ENCODE results near the gene C1QL4. TPM values are rescaled to one million over a fixed set of nuclear protein-coding genes. Genes with fewer than 3 reads are reported as not detected.
"Not testable (repeated sequence)": the region's sequence is repeated elsewhere in the genome, so short reads cannot be mapped to it uniquely, and the experiment has no call there.

The C1QL4 gene
- total RNA-seq, 1 donor, result 0.10 TPM

DNA sequence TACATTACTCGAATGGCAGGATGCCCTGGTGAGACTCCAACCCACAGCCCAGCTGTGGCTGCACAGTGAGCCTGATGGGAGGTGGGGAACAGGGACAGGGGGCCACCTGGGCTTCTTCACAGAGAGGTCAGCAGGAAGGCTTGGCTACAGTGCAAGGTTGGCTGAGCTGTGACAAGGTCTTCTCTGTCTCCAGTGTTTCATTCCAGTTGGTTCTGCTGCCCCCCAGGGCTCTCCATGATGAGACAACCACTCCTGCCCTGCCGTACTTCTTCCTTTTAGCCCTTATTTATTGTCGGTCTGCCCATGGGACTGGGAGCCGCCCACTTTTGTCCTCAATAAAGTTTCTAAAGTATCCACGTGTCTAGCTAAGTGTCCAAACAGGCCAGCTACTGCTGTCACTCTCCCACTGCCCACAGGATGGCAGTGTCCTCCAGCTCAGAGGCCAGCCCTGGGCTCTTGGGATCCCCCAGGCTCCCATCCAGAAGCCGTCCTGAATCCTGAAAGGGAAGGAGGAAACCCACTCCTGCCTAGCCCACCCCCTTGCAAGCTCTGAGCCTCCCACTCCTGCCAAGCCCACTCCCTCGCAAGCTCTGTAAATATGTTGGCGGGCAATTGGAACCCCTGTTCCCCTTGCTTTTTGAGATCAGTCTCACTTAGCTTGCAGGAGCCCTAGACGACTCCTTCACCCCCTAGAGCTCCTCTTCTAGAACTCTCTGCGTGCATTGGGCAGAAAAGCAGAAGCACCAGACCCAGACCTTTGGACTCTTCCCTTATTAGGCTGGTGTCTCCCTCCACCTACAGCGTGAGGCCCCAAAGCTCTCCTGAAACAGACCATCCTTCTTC, 5.4 kb downstream of the C1QL4 start:
- Histone ChIP-seq H3K27me3 (ENCODE audit: insufficient read depth, low read length) (peaks cover 45% of the 10 kb centered on the region), H3K4me3 (ENCODE audit: low read length) (no peak overlapping the region), H3K9me3 (ENCODE audit: low read depth, low read length) (no peaks in the 10 kb centered on the region), H3K4me1 (ENCODE audit: insufficient read depth, low read length) (peaks cover 12% of the 10 kb centered on the region)

DNA sequence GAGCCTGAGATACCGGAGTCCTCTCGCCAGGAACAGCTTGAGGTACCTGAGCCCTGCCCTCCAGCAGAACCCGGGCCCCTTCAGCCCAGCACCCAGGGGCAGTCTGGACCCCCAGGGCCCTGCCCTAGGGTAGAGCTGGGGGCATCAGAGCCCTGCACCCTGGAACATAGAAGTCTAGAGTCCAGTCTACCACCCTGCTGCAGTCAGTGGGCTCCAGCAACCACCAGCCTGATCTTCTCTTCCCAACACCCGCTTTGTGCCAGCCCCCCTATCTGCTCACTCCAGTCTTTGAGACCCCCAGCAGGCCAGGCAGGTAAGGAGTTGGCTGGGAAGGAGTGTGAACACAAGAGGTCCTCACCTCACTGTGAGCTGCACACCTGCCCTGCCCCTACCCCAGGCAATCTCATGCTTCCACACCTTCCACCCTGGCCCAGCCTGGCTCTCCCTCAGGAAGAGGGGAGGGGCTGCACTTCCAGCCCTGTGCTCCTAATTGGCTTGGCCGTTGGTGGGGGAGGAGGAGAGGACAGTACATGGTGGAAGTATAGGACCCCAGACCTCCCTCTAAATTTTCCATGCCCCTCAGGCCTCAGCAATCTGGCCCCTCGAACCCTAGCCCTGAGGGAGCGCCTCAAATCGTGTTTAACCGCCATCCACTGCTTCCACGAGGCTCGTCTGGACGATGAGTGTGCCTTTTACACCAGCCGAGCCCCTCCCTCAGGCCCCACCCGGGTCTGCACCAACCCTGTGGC, 6.2 kb downstream of the C1QL4 start:
- Histone ChIP-seq H3K9me3 (ENCODE audit: low read depth, low read length) (no peaks in the 10 kb centered on the region), H3K4me1 (ENCODE audit: insufficient read depth, low read length) (peaks cover 4% of the 10 kb centered on the region), H3K27me3 (ENCODE audit: insufficient read depth, low read length) (peaks cover 37% of the 10 kb centered on the region), H3K4me3 (ENCODE audit: low read length) (no peak overlapping the region)

DNA sequence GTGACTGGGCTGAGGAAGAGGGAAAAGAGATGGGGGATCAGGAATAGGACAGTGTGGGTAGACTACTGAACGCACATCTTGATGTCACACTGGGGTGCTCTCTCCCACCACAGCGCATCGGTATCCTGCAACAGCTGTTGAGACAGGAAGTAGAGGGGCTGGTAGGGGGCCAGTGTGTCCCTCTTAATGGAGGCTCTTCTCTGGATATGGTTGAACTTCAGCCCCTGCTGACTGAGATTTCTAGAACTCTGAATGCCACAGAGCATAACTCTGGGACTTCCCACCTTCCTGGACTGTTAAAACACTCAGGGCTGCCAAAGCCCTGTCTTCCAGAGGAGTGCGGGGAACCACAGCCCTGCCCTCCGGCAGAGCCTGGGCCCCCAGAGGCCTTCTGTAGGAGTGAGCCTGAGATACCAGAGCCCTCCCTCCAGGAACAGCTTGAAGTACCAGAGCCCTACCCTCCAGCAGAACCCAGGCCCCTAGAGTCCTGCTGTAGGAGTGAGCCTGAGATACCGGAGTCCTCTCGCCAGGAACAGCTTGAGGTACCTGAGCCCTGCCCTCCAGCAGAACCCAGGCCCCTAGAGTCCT, 6.9 kb downstream of the C1QL4 start:
- Histone ChIP-seq H3K27me3 (ENCODE audit: insufficient read depth, low read length) (peaks cover 31% of the 10 kb centered on the region), H3K4me3 (ENCODE audit: low read length) (no peak overlapping the region), H3K9me3 (ENCODE audit: low read depth, low read length) (no peaks in the 10 kb centered on the region), H3K4me1 (ENCODE audit: insufficient read depth, low read length) (peaks cover 4% of the 10 kb centered on the region)

DNA sequence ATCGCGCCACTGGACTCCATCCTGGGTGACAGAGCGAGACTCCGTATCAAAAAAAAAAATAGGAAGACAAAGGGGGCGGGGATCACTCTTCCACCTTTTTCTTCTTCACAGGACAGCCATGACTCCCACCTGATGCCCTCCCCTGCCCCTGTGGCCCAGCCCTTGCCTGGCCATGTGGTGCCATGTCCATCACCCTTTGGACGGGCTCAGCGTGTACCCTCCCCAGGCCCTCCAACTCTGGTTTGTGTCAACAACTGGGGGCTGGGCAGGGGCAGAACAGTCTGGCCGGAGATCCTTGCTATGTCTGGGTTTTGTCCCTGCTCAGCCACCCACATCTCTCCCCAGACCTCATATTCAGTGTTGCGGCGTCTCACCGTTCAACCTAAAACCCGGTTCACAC, 8.2 kb downstream of the C1QL4 start:
- no peak overlapping the region for H3K4me3 ChIP-seq (ENCODE audit: low read length)
- peaks cover 18% of the 10 kb centered on the region for H3K27me3 ChIP-seq (ENCODE audit: insufficient read depth, low read length)
- no peaks in the 10 kb centered on the region for H3K9me3 ChIP-seq (ENCODE audit: low read depth, low read length)
- peaks cover 8% of the 10 kb centered on the region for H3K4me1 ChIP-seq (ENCODE audit: insufficient read depth, low read length)

DNA sequence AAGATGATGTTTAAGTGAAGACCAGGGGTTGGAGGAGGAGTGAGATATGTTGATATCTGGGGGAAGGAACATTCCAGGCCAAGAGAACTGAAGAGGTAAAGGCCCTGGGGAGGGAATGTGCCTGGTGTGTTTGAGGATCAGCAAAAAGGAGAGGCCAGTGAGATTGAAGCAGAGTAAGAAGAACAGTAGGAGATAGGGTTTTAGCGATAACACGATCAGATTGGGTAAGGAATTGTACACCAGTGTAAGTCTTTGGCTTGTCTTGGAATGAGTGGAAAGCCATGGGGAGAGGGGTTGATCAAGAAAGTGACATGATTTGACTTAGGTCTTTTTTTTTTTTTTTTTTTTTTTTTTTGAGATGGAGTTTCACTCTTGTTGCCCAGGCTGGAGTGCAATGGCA, 9.1 kb downstream of the C1QL4 start:
- Histone ChIP-seq H3K9me3 (ENCODE audit: low read depth, low read length) (no peaks in the 10 kb centered on the region), H3K4me1 (ENCODE audit: insufficient read depth, low read length) (peaks cover 11% of the 10 kb centered on the region), H3K4me3 (ENCODE audit: low read length) (no peak overlapping the region), H3K27me3 (ENCODE audit: insufficient read depth, low read length) (peaks cover 9% of the 10 kb centered on the region)

DNA sequence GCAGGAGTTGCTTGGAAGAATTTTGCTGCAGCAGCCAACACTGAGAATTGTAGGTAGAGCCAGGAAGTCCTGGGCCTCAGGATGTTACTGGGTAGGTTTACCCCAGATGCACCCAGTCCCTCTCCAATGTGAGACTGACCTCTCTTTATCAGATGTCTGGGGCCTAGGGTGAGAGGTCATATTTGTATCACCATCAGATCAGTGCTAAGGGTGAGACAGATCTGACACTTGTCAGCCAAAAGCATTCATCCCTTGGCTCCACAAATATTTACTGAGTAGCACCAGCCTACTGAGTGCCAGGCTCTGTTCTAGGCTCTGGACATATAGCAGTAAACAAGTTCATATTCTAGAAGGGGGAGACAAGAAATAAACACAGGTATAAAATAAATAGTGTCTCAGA, 9.6 kb downstream of the C1QL4 start:
- no peak overlapping the region for H3K4me3 ChIP-seq (ENCODE audit: low read length)
- no peaks in the 10 kb centered on the region for H3K9me3 ChIP-seq (ENCODE audit: low read depth, low read length)
- peaks cover 6% of the 10 kb centered on the region for H3K27me3 ChIP-seq (ENCODE audit: insufficient read depth, low read length)
- H3K4me1 ChIP-seq (ENCODE audit: insufficient read depth, low read length), result peaks cover 13% of the 10 kb centered on the region

DNA sequence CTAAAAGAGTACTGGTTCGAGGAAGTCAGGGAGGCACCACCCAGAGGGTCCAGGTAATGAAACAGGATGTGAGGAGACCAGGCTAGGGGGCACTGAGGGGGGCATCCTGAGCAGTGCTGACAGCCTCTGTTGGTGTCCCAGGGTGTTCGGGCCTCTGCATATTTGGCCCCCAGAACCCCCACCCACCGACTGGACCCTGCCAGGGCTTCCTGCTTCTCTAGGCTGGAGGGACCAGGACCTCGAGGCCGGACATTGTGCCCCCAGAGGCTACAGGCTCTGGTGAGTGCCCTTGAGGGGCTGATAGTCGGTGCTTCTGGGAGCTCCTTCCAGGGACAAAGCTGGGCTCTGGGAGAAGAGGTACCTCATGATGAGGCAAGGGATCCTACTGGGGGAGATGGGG, 11.4 kb downstream of the C1QL4 start:
- Histone ChIP-seq H3K9me3 (ENCODE audit: low read depth, low read length) (no peaks in the 10 kb centered on the region), H3K4me3 (ENCODE audit: low read length) (no peak overlapping the region), H3K27me3 (ENCODE audit: insufficient read depth, low read length) (no peaks in the 10 kb centered on the region), H3K4me1 (ENCODE audit: insufficient read depth, low read length) (peaks cover 18% of the 10 kb centered on the region)

DNA sequence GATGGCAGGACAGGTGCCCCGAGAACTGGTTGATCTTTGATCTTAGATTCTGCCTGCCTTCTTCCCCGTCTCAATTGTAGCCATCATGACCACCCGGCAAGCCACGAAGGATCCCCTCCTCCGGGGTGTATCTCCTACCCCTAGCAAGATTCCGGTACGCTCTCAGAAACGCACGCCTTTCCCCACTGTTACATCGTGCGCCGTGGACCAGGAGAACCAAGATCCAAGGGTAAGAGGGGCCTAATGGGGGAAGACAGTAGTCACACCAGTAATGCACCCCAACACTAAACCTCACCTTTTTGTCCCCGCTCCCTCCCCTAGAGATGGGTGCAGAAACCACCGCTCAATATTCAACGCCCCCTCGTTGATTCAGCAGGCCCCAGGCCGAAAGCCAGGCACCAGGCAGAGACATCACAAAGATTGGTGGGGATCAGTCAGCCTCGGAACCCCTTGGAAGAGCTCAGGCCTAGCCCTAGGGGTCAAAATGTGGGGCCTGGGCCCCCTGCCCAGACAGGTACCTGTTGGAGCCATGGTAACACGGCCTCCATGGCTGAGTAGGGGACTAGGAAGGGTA, 13.4 kb downstream of the C1QL4 start:
- Histone ChIP-seq H3K27me3 (ENCODE audit: insufficient read depth, low read length) (no peaks in the 10 kb centered on the region), H3K4me3 (ENCODE audit: low read length) (peak overlapping the region; percentile 78), H3K9me3 (ENCODE audit: low read depth, low read length) (no peaks in the 10 kb centered on the region), H3K4me1 (ENCODE audit: insufficient read depth, low read length) (peaks cover 18% of the 10 kb centered on the region)

DNA sequence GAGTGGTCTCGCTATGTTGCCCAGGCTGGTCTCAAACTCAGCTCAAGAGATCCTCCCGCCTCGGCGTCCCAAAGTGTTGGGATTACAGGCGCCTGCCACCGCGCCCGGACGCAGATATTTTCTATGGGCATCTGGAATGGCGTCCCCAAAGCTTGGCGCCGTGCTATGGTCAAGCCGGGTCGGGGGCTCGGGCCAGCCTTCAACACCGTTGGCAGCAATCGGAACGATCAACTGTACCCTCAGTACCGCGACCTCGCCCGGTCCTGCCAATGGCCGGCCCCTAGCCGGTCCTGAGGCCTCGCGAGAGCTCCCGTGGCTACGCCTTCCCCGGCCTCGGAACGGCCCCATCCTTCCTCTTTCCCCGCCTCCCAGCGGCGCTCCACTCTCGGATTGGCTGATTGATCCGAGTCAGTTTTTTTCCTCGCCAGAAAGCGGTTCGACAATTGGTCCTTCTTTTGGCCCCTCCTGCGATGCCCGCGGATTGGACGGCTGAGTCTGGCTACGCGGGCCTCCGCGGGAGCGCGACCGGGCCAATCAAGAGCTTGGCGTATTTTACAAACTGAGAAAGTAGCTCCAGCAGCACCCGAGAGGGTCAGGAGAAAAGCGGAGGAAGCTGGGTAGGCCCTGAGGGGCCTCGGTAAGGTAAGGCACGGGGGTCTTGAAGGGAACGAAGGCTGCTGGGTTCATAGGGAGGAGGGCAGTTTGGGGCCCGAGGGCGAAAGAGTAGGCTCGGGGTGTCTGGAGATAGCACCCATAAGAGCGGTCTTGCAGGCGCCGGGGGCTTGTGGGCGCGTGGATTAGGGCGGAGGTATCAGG, 14.1 kb downstream of the C1QL4 start, which contains the start of gene TROAP:
Gene TROAP (plus strand): TSS at position 548 of the 816 bp plus-strand sequence. CDS start 354 bp downstream, outside the sequence.
- peaks cover 18% of the 10 kb centered on the region for H3K4me1 ChIP-seq (ENCODE audit: insufficient read depth, low read length)
- H3K4me3 ChIP-seq (ENCODE audit: low read length), result peak within 1 kb of the TSS; percentile 78
- H3K27me3 ChIP-seq (ENCODE audit: insufficient read depth, low read length), result no peaks in the 10 kb centered on the region
- no peaks in the 10 kb centered on the region for H3K9me3 ChIP-seq (ENCODE audit: low read depth, low read length)

DNA sequence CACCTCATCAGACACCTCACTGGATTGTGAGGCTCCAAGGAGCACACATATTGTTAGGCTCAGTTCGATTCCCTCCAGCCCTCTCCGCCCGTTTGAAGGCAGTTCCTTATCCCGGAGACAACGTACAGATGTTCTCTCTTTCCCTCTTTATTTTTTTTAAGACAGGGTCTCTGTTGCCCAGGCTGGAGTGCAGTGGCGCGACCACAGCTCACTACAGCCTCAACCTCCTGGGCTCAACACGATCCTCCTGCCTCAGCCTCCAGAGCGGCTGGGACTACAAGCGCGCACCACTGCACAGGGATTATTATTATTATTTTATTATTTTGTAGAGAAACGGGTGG, 14.7 kb downstream of the C1QL4 start:
- Histone ChIP-seq H3K9me3 (ENCODE audit: low read depth, low read length) (no peaks in the 10 kb centered on the region), H3K27me3 (ENCODE audit: insufficient read depth, low read length) (no peaks in the 10 kb centered on the region), H3K4me1 (ENCODE audit: insufficient read depth, low read length) (peaks cover 18% of the 10 kb centered on the region), H3K4me3 (ENCODE audit: low read length) (peak overlapping the region; percentile 78)

DNA sequence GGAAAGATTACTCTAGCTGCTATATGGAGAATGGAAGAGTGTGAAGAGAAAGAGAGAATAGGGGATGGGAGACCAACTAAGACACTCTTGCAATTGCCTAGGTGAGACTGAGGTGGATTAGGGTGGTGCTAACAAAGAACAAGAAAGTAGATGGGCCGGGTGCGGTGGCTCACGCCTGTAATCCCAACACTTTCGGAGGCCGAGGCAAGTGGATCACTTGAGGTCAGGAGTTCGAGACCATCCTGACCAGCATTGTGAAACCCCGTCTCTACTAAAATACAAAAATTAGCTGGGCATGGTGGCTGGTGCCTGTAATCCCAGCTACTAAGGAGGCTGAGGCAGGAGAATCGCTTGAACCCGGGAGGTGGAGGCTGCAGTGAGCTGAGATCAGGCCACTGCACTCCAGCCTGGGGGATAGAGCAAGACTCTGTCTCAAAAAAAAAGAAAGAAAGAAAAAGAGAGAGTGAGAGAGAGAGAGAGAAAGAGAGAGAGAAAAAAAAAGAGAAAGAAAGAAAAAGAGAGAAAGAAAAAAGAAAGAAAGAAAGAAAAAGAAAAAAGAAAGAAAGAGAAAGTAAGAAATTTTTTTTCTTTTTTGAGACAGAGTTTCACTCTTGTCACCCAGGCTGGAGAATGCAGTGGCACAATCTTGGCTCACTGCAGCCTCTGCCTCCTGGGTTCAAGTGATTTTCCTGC, 16.4 kb downstream of the C1QL4 start:
- H3K4me1 ChIP-seq (ENCODE audit: insufficient read depth, low read length), result peaks cover 18% of the 10 kb centered on the region
- H3K4me3 ChIP-seq (ENCODE audit: low read length); H3K27me3 ChIP-seq (ENCODE audit: insufficient read depth, low read length); H3K9me3 ChIP-seq (ENCODE audit: low read depth, low read length): not testable (repeated sequence)

DNA sequence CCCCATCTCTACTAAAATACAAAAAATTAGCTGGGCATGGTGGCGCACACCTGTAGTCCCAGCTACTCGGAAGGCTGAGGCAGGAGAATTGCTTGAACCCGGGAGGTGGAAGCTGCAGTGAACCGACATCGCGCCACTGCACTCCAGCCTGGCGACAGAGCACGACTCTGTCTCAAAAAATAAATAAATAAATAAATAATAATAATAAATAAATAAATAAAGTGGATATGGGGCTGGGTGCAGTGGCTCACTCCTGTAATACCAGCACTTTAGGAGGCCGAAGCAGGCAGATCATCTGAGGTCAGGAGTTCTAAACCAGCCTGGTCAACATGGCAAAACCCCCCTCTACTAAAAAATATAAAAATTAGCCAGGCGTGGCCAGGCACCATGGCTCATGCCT, 19.9 kb downstream of the C1QL4 start:
- H3K27me3 ChIP-seq (ENCODE audit: insufficient read depth, low read length); H3K4me3 ChIP-seq (ENCODE audit: low read length); H3K9me3 ChIP-seq (ENCODE audit: low read depth, low read length); H3K4me1 ChIP-seq (ENCODE audit: insufficient read depth, low read length): not testable (repeated sequence)

DNA sequence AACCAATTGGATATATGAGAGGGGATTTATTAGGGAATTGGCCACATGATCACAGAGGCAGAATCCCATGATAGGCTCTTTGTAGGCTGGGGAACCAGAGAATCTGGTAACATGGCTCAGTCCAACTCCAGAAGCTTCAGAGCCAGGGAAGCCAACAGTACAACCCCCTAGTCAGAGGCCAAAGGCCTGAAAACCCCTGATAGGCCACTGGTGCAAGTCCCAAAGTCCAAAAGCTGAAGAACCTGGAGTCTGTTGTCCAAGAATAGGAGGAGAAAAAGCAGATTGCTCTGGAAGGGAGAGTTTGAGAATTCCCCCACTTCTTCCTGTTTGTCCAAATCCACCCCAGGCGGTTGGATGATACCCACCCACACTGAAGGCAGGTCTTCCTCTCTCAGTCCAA, 22.2 kb downstream of the C1QL4 start:
- no peaks in the 10 kb centered on the region for H3K9me3 ChIP-seq (ENCODE audit: low read depth, low read length)
- H3K4me3 ChIP-seq (ENCODE audit: low read length), result no peak overlapping the region
- no peaks in the 10 kb centered on the region for H3K27me3 ChIP-seq (ENCODE audit: insufficient read depth, low read length)
- no peaks in the 10 kb centered on the region for H3K4me1 ChIP-seq (ENCODE audit: insufficient read depth, low read length)

DNA sequence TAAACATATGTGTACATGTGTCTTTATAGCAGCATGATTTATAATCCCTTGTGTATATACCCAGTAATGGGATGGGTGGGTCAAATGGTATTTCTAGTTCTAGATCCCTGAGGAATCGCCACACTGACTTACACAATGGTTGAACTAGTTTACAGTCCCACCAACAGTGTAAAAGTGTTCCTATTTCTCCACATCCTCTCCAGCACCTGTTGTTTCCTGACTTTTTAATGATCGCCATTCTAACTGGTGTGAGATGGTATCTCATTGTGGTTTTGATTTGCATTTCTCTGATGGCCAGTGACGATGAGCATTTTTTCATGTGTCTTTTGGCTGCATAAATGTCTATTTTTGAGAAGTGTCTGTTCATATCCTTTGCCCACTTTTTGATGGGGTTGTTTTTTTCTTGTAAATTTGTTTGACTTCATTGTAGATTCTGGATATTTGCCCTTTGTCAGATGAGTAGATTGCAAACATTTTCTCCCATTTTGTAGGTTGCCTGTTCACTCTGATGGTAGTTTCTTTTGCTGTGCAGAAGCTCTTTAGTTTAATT, 26.5 kb downstream of the C1QL4 start:
- not testable (repeated sequence) for H3K4me3 ChIP-seq (ENCODE audit: low read length); H3K9me3 ChIP-seq (ENCODE audit: low read depth, low read length); H3K4me1 ChIP-seq (ENCODE audit: insufficient read depth, low read length)
- peaks cover 15% of the 10 kb centered on the region for H3K27me3 ChIP-seq (ENCODE audit: insufficient read depth, low read length)
